Measurements from ENCODE around the gene JADE1.

Gene JADE1

DNA sequence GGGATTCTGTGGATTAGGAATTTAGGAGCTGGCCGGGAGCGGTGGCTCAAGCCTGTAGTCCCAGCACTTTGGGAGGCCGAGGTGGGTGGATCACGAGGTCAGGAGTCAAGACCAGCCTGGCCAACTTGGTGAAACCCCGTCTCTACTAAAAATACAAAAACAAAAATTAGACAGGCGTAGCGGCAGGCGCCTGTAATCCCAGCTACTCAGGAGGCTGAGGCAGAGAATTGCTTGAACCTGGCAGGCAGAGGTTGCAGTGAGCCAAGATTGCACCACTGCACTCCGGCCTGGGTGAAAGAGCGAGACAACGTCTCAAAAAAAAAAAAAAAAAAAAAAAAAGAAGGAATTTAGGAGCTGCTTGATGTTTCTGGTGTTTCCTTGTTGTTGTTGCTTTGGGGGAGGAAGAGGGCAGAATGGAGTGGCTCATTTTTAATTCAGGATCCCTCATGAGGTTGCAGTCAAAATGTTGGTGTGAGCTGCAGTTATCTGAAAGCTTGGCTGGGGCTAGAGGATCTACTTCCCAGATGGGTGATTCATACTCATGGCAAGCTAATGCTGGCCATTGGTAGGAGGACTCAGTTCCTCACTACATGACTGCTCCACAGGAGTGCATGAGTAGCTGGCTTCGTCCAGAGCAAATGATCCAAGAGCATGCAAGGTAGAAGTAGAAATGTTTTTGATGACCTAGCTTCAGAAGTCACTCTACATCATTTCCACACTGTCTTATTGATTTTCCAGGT, 26.5 kb upstream of the JADE1 start:
- Histone ChIP-seq H2AFZ (ENCODE audit: low read length, unreplicated experiment) (no peak overlapping the region), H3K27ac (ENCODE audit: low read depth, low read length) (no peak overlapping the region), H3K36me3 (ENCODE audit: insufficient read depth, low read length) (no peaks in the 10 kb centered on the region), H3K79me2 (ENCODE audit: control insufficient read depth, insufficient read depth, low read length, unreplicated experiment) (no peaks in the 10 kb centered on the region), H3K27me3 (ENCODE audit: insufficient read depth, low read length) (no peaks in the 10 kb centered on the region), H3K4me1 (ENCODE audit: control insufficient read depth, insufficient read depth, low read length, unreplicated experiment) (no peaks in the 10 kb centered on the region), H3K4me3 (ENCODE audit: low read depth, low read length) (no peak overlapping the region)

DNA sequence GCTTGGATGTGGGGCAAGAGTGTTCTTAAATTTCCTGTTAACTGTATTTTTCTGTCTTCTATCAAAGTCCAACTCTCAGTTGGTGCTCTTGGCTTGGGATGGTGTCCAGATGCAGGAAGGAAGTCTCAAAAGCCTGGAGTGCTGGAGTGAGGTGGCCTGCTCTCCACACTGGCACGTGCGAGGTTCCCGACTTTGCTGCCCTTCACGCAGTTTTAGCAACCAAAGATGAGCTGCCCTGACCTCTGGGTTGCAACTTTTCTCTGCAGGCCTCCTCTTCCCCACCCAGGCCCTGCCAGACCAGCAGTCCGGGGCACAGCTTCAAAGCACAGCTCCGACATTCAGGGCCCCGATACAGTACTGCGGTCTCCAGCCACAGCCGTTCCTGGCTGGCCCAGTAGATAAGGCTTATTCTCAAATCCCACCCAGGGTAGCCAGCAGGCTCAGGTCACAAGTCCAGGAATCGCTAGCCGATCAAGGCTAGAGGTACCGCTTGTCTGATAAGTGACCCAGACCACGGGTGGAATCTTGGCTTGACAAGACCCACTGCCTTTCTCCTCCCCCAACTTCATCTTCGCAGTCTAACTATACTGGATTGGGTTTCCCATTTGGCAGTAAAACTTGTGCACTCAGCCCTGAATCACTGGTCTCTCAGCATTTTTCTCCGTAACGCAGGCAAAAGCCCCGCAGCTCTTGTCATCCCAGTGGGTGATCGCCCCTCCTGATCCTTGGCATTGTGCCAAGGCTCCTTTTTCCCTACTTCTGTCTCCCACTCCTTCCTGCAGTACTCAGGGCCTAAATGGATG, 21.8 kb upstream of the JADE1 start:
- no peaks in the 10 kb centered on the region for H3K27me3 ChIP-seq (ENCODE audit: insufficient read depth, low read length)
- no peak overlapping the region for H2AFZ ChIP-seq (ENCODE audit: low read length, unreplicated experiment)
- H3K36me3 ChIP-seq (ENCODE audit: insufficient read depth, low read length), result no peaks in the 10 kb centered on the region
- no peak overlapping the region for H3K4me3 ChIP-seq (ENCODE audit: low read depth, low read length)
- H3K27ac ChIP-seq (ENCODE audit: low read depth, low read length), result no peak overlapping the region
- H3K4me1 ChIP-seq (ENCODE audit: control insufficient read depth, insufficient read depth, low read length, unreplicated experiment), result no peaks in the 10 kb centered on the region
- no peaks in the 10 kb centered on the region for H3K79me2 ChIP-seq (ENCODE audit: control insufficient read depth, insufficient read depth, low read length, unreplicated experiment)

DNA sequence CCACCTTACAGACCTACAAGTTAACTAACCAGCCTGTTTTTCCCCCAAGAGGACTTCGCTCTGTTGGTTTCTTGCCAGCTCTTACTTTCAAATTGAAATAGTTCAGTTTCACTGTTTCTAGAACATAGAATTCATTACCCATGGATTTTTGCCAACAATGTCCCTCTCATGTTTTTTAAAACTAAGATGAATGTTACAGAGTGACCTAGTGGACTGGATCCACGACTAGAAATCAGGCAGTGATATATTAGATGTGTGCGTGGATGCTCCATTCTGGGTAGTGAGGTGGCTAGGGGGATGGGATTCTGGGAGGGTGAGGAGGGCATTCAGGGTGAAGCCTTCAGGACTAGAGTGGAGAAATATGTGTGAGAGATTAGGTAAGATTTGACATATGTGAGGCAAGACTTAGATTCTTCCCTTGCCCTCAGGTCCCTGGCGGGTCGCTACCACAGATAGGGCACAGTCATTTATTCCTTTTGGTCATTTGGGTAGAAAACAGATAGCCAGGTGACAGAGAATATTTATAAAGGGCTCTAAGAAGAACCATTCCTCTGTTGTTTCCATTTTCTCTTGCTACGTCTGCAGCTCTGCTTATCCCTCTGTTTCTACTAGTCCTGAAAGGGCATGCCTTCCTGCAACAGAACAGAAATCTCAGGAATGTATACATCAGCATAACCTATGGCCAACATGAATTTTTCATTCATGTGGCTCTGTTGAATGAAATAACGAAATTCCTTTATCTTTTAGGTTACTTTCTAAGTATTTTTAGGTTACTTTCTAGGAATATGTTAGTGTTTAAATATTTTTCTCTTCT, 15.4 kb upstream of the JADE1 start:
- Histone ChIP-seq H3K4me1 (ENCODE audit: control insufficient read depth, insufficient read depth, low read length, unreplicated experiment) (peaks cover 9% of the 10 kb centered on the region), H3K27ac (ENCODE audit: low read depth, low read length) (0 out of 2 replicates have a peak overlapping the region, but pooled peaks have one; percentile 9), H3K27me3 (ENCODE audit: insufficient read depth, low read length) (no peaks in the 10 kb centered on the region), H3K4me3 (ENCODE audit: low read depth, low read length) (no peak overlapping the region), H3K36me3 (ENCODE audit: insufficient read depth, low read length) (no peaks in the 10 kb centered on the region), H3K79me2 (ENCODE audit: control insufficient read depth, insufficient read depth, low read length, unreplicated experiment) (no peaks in the 10 kb centered on the region), H2AFZ (ENCODE audit: low read length, unreplicated experiment) (peak overlapping the region; percentile 17)

DNA sequence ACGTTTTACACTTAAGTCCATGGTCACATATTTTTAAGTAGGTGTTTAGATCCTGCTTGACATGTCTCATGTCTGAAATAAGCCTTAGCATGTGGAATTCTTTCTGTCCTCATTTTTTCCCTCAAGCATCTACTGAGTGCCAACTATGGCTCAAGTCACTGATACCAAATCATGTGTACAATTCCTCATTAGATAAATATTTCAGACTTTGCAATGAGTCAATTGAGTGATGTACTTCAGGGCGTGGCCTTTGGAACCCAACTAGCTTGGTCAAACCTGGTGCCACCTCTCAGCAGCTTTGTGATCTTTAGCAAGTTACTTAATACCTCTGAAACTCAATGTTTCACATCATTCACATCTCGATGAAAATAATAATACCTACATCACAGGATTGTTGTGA, 12.6 kb upstream of the JADE1 start:
- Histone ChIP-seq H3K79me2 (ENCODE audit: control insufficient read depth, insufficient read depth, low read length, unreplicated experiment) (no peaks in the 10 kb centered on the region), H3K27me3 (ENCODE audit: insufficient read depth, low read length) (no peaks in the 10 kb centered on the region), H3K4me1 (ENCODE audit: control insufficient read depth, insufficient read depth, low read length, unreplicated experiment) (peaks cover 9% of the 10 kb centered on the region), H3K27ac (ENCODE audit: low read depth, low read length) (no peak overlapping the region), H3K4me3 (ENCODE audit: low read depth, low read length) (no peak overlapping the region), H2AFZ (ENCODE audit: low read length, unreplicated experiment) (no peak overlapping the region), H3K36me3 (ENCODE audit: insufficient read depth, low read length) (no peaks in the 10 kb centered on the region)

DNA sequence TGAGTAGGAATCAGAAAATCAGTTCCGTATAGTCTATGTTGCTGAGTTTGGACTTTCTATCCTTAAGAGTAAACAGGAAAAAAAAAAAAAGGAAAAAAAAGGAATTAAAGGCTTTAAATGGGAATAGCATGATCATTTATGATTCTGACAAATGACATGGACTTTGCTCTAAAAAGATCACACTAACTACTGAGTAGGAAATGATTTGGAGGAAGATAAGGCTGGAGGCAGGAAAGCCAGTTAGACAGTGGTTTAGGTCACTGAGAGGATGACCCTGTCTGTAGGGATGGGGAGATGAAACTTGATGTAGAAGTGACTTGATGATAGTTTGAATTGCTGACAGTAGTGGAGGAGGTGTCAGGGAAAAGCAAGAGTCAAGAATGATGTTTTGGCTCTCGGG, 9.2 kb upstream of the JADE1 start:
- no peaks in the 10 kb centered on the region for H3K27me3 ChIP-seq (ENCODE audit: insufficient read depth, low read length)
- H3K27ac ChIP-seq (ENCODE audit: low read depth, low read length), result no peak overlapping the region
- no peaks in the 10 kb centered on the region for H3K36me3 ChIP-seq (ENCODE audit: insufficient read depth, low read length)
- H3K4me1 ChIP-seq (ENCODE audit: control insufficient read depth, insufficient read depth, low read length, unreplicated experiment), result no peaks in the 10 kb centered on the region
- no peak overlapping the region for H3K4me3 ChIP-seq (ENCODE audit: low read depth, low read length)
- H3K79me2 ChIP-seq (ENCODE audit: control insufficient read depth, insufficient read depth, low read length, unreplicated experiment), result no peaks in the 10 kb centered on the region
- no peak overlapping the region for H2AFZ ChIP-seq (ENCODE audit: low read length, unreplicated experiment)

DNA sequence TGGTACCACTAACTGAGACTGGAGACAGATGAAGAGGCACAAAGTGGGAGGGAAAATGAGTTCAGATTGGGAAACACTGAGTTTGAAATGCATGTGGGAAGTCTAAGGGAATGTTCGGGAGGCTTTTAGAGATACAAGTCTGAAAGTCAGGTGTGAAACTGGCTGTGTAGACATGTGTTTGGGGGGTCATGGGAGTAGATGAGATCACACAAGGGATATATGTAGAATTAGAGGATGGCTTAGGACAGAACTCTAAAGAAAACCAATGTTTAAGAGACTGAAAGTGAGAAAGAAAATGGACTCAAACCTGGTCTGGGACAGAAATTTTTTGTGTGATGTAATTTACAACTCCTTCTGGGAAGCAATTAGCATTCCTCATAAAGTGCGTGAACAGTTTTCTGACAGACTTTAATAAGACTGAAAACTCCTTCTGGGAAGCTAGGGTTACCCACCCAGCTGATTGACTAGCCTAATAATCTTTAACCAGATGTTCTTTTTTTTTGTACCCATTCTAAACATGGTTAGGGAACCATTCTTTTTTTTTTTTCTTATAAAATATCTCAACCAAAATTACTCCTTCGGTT, 8.7 kb upstream of the JADE1 start:
- H3K4me1 ChIP-seq (ENCODE audit: control insufficient read depth, insufficient read depth, low read length, unreplicated experiment), result no peaks in the 10 kb centered on the region
- no peaks in the 10 kb centered on the region for H3K27me3 ChIP-seq (ENCODE audit: insufficient read depth, low read length)
- H3K4me3 ChIP-seq (ENCODE audit: low read depth, low read length), result no peak overlapping the region
- H3K27ac ChIP-seq (ENCODE audit: low read depth, low read length), result no peak overlapping the region
- H3K36me3 ChIP-seq (ENCODE audit: insufficient read depth, low read length), result no peaks in the 10 kb centered on the region
- no peaks in the 10 kb centered on the region for H3K79me2 ChIP-seq (ENCODE audit: control insufficient read depth, insufficient read depth, low read length, unreplicated experiment)
- H2AFZ ChIP-seq (ENCODE audit: low read length, unreplicated experiment), result no peak overlapping the region

DNA sequence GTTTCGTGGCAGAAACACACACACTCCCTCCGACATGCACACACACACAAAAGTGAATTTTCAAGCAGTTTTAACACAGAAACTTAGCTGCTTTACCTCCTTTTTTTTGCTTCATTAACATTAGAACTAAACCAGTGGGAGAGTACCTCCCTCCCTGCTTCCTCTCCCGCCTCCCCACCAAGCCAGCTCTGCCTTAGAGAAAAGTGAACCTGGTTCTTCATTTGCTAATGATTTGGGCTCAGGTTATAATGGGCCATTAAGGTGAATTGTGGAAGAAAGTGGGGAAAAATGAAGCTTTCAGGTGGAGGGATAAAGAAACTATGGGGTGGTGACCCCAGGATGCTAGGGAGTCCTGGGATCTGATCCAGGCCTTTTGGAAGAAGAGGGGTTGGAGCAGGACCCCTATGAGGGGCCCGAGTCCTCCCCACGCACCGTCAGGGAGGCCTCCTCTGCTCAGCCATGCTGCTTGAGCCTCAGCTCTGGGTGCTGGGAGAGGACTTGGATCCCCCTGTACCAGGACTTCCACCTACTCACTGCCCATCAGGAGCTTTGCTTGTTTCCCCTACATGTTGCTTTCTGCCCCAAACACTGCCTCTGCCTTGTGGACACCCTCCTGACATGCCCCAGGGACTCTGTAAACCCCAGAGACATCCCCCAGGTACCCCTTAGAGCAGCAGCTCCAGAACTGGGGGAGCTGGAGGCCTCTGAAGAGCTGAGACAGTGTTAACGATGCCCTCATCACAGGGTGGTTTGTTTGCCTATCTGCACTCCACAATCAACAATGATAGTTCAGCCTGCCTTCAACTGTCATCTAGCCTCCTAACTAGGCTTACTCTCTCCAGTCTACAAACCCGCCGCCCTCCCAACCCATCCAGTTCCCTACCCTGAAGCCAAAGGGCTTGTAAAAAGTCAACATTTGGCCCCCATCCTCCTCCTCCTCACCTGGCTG, 6.5 kb upstream of the JADE1 start:
- H3K27me3 ChIP-seq (ENCODE audit: insufficient read depth, low read length), result no peaks in the 10 kb centered on the region
- no peaks in the 10 kb centered on the region for H3K4me1 ChIP-seq (ENCODE audit: control insufficient read depth, insufficient read depth, low read length, unreplicated experiment)
- H3K4me3 ChIP-seq (ENCODE audit: low read depth, low read length), result no peak overlapping the region
- H3K27ac ChIP-seq (ENCODE audit: low read depth, low read length), result no peak overlapping the region
- no peaks in the 10 kb centered on the region for H3K36me3 ChIP-seq (ENCODE audit: insufficient read depth, low read length)
- no peak overlapping the region for H2AFZ ChIP-seq (ENCODE audit: low read length, unreplicated experiment)
- H3K79me2 ChIP-seq (ENCODE audit: control insufficient read depth, insufficient read depth, low read length, unreplicated experiment), result no peaks in the 10 kb centered on the region

DNA sequence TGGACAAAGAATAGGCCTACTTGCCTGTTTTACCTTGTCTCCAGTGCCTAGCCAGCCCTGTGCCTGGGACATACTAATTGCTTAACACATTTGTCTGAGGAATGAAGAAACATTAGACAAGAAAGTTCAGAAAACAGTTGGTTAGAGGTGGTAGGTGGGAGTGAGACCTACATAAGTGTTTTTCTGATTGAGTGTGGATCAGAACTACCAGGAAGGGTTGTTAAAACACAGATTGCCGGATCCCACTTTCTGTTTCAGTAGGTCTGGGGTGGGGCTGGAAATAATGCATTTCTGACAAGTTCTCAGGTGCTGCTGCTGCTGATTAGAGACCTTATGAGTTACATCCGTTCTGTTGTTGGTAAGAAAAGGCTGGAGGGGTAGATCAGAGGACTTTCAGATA, 5.7 kb upstream of the JADE1 start:
- Histone ChIP-seq H3K79me2 (ENCODE audit: control insufficient read depth, insufficient read depth, low read length, unreplicated experiment) (no peaks in the 10 kb centered on the region), H3K27me3 (ENCODE audit: insufficient read depth, low read length) (no peaks in the 10 kb centered on the region), H3K36me3 (ENCODE audit: insufficient read depth, low read length) (no peaks in the 10 kb centered on the region), H3K4me3 (ENCODE audit: low read depth, low read length) (no peak overlapping the region), H2AFZ (ENCODE audit: low read length, unreplicated experiment) (no peak overlapping the region), H3K27ac (ENCODE audit: low read depth, low read length) (no peak overlapping the region), H3K4me1 (ENCODE audit: control insufficient read depth, insufficient read depth, low read length, unreplicated experiment) (no peaks in the 10 kb centered on the region)

DNA sequence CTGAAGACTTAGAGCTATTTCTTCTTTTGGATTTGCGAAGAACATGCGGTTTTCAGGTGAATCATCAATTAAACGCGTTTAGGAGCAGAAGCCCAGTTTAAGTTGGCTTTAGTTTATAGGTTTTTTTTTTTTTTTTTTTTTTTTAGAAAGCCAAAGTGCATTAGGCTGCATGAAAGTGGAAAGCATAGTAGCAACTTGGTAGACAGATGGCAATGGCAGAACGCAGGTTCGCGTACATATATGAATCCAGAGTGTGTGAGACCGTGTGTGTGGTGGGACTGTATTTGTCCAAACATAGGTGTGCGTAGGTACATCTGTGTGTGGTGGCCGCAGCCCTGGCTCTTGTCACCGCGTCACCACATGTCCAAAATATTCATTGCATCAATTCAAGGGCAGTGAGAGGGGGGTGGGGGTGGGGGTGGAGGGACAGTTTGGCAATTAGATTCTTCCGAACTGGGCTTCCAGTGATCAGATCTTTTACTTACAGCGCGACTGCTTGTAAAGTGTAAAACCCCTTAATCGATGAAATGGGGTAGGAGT, 901 bp downstream of the JADE1 start:
- no peaks in the 10 kb centered on the region for H3K27me3 ChIP-seq (ENCODE audit: insufficient read depth, low read length)
- H3K4me3 ChIP-seq (ENCODE audit: low read depth, low read length), result peak overlapping the region; percentile 82
- peak overlapping the region; percentile 97 for H3K27ac ChIP-seq (ENCODE audit: low read depth, low read length)
- H2AFZ ChIP-seq (ENCODE audit: low read length, unreplicated experiment), result peak overlapping the region; percentile 70
- peaks cover 5% of the 10 kb centered on the region for H3K4me1 ChIP-seq (ENCODE audit: control insufficient read depth, insufficient read depth, low read length, unreplicated experiment)
- H3K79me2 ChIP-seq (ENCODE audit: control insufficient read depth, insufficient read depth, low read length, unreplicated experiment), result peaks cover 37% of the 10 kb centered on the region
- H3K36me3 ChIP-seq (ENCODE audit: insufficient read depth, low read length), result no peaks in the 10 kb centered on the region

Measured in ACC112 (cell line).